NCI-H345 (cell line): ENCODE data around the gene GNPAT.
A peak's percentile ranks its signal among the peaks of the same experiment; 100 is the strongest.

Source experiments
- DNase-seq: peaks from one replicate; lab custom pipeline; 2025; lab: John Stamatoyannopoulos, UW

The GNPAT gene

GRCh38 chr1:231213831-231214573, 27.0 kb upstream of the GNPAT start:
- DNase-seq: no peak

GRCh38 chr1:231214918-231215680, 25.9 kb upstream of the GNPAT start:
- DNase-seq: no peak

GRCh38 chr1:231215681-231216385, 25.2 kb upstream of the GNPAT start:
- DNase-seq: no peak

- peak; percentile 70 for DNase-seq
Measured at GRCh38 chr1:231216498-231216897, 24.5 kb upstream of the GNPAT start.

- no peak for DNase-seq
Measured at GRCh38 chr1:231217056-231217455, 24.0 kb upstream of the GNPAT start.

- no peak for DNase-seq
Measured at GRCh38 chr1:231218078-231218477, 22.9 kb upstream of the GNPAT start.

GRCh38 chr1:231219422-231220401, 21.3 kb upstream of the GNPAT start:
- no peak for DNase-seq

- no peak for DNase-seq
Measured at GRCh38 chr1:231220801-231221200, 20.2 kb upstream of the GNPAT start.

GRCh38 chr1:231226156-231226555, 14.9 kb upstream of the GNPAT start:
- no peak for DNase-seq

- no peak for DNase-seq
Measured at GRCh38 chr1:231231511-231231910, 9.5 kb upstream of the GNPAT start.

GRCh38 chr1:231232870-231233734, 7.9 kb upstream of the GNPAT start:
- no peak for DNase-seq

GRCh38 chr1:231233735-231234417, 7.1 kb upstream of the GNPAT start:
- DNase-seq: no peak

GRCh38 chr1:231234506-231234905, 6.5 kb upstream of the GNPAT start:
- DNase-seq: no peak

- DNase-seq: no peak
Measured at GRCh38 chr1:231235526-231236207, 5.3 kb upstream of the GNPAT start.

- no peak for DNase-seq
Measured at GRCh38 chr1:231236208-231236591, 4.8 kb upstream of the GNPAT start.

GRCh38 chr1:231236938-231237337, 4.1 kb upstream of the GNPAT start:
- no peak for DNase-seq

- DNase-seq: no peak
Measured at GRCh38 chr1:231238298-231238697, 2.7 kb upstream of the GNPAT start.

- no peak for DNase-seq
Measured at GRCh38 chr1:231240531-231240882, 505 bp upstream of the GNPAT start.

- DNase-seq: peak; percentile 23
Measured at GRCh38 chr1:231241750-231242149, 738 bp downstream of the GNPAT start.
